Fibroblast of the conjunctiva (primary cell): ENCODE results near the gene GABPB2.
A peak's percentile ranks its signal among the peaks of the same experiment; 100 is the strongest.
"Not testable (repeated sequence)": the region's sequence is repeated elsewhere in the genome, so short reads cannot be mapped to it uniquely, and the experiment has no call there.

Source experiments
- DNase-seq: peaks from one replicate; pipeline ENCODE4 v3.0.0-alpha.2; 2010; ENCODE audit warnings: low read depth

Gene GABPB2

DNA sequence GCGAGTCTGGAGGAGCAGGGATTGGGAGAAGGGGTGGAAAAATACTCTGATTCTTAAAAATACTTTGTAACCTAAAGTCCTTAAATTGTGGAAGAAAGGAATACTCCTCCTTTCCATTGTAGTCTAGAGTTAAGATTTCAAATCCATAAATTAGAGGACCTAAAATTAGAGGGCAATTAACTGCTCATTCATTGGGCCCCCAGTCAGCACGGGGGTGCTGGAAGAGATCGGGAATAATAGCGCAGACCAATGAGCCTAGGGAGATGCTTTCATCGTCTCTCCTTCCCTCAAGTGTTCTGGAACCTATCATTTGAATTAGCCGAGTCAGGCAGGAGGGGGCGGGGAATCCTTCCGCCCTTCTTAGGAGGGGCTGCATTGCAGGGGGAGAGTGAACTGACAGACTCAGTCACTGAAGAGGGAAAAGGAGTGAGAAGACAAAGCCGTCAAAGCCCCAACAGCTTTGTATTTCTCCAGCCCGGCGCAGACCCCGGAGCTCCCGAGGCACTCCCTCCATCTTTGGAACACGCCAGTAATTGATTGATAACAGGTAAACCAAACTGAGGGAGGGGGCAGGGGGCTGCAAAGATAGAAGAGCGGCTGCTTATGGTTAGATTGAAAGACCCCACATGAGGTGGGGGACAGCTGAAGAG, 10.4 kb upstream of the GABPB2 start, which contains the start of gene MLLT11:
TSS of gene MLLT11 (plus strand) at position 391 of the 650 bp plus-strand sequence. CDS start 6,828 bp downstream, outside the sequence.
- DNase-seq = peak; percentile 39

DNA sequence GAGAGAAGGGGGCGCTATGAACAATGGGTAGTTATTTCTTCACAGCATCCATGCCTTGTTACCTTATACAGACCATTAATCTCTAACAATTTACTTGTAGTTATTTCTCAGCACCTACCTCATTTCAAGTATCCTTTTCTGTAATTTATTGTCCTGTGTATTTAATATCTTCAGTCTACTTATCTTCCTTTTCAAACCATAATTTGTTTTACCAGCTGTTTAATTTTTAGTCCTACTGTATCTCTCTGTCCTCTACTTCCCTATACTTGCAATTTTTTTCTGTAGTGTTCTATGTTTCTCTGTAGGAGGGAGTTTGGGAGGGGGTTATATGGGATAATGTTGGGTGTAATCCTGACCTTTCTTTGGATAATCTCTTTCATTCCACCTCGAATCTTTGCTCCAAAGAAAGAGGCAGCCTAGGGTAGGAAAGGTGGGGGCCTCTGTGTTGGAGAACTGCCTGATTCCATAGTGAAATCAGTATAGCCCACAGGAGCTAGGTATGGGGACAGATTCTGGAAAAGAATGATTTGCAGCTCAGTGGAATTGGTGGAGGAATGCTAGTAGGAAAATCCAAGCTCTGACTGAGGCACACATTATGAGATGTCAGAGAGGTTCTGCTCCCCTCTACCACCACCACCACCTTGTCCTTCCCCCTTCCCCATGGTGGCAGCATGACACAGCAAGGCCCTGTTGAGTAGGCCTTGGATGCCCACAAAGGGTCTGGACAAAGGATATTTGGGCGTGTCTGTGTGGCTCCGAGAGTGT, 9.7 kb upstream of the GABPB2 start:
- no peak for DNase-seq

DNA sequence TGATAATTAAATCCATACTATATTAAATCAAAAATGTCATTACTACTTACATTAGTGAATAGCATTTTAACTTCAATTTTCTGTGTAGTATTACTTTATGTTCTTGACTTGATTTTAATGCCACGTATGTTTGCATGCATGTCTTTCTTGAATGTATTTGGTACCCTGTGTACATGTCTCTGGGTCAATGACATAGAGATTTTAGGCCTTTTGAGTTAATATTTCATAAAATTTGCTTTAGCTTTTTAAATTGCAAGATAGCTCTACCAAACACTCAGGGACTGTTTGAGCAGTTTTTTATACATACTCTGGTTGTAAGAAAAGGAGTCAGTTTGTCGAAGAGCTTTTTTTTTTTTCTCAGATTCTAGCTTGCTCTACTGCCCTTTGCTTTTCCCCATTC, 8.9 kb upstream of the GABPB2 start:
- DNase-seq = no peak

DNA sequence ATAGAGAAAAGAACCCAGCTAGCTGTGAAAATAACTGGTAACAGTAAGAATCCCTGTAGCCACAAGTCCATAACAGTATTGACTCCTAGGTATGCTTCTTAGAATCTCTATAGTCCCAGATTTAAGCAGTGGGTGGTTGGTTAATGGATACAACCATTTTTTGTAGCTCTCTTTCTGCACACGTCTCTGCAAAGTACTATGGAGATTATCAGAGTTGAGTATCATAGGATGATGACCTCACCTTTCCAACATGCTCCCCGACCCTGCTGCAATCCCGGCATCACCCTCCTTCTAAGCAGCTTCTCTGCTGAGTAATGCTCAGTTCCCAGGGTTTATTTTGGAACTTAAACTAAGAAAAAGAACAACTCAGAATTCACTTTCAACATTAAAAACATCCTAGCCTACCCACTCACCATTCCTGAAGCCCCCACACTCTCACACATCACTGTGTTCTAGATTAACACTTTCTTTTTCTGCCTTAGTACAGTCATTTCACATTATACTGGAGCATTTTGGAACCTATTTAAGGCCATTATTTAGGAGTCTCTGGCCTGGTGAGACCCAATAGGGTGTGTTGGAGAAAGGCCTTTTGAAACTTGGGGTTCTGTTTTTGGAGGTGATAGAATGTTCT, 7.7 kb upstream of the GABPB2 start:
- peak; percentile 66 for DNase-seq

DNA sequence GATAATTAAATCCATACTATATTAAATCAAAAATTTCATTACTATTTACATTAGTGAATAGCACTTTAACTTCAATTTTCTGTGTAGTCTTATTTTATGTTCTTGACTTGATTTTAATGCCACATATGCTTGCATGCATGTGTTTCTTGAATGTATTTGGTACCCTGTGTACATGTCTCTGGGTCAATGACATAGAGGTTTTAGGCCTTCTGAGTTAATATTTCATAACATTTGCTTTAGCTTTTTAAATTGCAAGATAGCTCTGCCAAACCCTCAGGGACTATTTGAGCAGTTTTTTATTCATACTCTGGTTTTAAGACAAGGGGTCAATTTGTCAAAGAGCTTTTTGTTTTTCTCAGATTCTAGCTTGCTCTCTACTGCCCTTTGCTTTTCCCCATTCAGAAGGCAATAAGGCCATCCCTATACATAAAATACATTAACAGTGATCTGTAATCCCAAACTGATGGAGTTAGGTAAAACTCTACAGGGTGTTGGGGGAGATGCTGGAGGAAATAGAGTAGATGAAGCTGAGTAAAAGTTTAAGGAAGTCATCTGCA, 5.4 kb upstream of the GABPB2 start:
- no peak for DNase-seq

DNA sequence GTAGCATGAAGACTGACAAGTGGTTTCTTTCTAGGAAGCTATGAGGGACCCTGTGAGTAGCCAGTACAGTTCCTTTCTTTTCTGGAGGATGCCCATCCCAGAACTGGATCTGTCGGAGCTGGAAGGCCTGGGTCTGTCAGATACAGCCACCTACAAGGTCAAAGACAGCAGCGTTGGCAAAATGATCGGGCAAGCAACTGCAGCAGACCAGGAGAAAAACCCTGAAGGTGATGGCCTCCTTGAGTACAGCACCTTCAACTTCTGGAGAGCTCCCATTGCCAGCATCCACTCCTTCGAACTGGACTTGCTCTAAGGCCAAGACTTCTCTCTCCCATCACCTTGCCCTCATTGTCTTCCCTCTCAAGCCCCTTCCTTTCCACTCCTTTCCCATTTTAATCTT, 3.4 kb upstream of the GABPB2 start:
- no peak for DNase-seq

DNA sequence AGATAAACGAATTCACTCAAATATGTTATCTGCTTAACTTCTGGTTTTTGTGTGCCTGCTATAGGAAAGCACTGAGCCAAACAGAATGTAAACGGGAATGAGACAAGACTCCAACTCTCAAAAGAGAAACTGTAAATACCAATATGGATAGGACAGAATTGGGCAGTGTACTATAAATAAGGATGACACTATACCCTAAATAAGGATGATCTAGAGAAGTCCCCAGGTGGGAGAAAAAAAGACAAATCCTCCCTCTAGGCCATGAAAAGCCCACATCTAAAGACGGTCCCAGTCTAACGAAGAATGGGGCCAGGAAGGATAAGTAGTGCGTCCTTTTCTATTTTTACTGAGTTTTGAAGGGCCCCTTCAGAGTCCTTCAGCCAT, 1.5 kb upstream of the GABPB2 start:
- no peak for DNase-seq

DNA sequence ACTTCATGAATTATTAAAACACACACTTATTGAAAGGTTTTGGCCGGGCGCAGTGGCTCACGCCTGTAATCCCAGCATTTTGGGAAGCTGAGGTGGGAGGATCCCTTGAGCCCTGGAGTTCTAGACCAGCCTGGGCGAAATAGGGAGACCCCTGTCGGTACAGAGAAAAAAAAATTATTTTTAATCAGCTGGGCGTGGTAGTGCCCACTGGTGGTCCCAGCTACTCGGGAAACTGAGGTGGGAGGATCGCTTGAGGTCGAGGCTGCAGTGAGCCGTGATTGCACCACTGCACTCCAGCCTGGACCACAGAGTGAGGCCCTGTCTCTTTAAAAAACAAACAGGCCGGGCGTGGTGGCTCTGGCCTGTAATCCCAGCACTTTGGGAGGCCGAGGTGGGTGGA, 1.7 kb downstream of the GABPB2 start:
- no peak for DNase-seq

DNA sequence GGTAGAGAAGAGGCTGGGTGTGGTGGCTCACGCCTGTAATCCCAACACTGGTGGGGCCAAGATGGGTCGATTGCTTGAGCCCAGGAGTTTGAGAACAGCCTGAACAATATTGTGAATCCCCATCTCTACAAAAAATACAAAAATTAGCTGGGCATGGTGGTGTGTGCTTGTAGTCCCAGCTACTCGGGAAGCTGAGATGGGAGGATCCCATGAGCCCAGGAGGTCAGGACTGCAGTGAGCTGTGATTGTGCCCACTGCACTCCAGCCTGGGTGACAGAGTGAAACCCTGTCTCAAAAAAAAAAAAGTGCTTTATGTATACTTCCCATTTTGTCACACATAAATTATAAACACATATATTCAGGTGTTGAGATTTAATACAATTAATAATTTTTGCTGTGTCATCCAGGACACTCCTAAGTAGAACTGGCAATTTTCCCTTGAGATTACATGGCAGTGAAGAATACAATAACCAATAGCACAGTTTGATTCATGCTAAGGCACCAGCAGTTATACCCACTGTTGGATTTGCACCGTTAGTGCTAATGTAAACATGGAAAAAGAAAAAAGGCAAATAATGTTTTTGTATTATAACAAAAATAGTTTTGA, 15.5 kb downstream of the GABPB2 start:
- no peak for DNase-seq

DNA sequence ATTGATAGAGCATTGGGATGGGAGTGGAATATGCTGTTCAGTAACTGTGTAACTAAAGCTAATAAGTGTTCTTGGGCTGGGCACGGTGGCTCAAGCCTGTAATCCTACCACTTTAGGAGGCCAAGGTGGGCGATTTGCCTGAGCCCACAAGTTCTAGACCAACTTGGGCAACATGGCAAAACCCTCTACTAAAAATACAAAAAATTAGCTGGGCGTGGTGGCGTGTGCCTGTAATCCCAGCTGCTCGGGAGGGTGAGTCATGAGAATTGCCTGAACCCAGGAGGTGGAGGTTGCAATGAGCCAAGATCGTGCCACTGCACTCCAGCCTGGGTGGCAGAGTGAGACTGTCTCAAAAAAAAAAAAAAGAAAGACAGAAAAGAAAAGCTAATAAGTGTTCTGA, 26.9 kb downstream of the GABPB2 start:
- DNase-seq = not testable (repeated sequence)

DNA sequence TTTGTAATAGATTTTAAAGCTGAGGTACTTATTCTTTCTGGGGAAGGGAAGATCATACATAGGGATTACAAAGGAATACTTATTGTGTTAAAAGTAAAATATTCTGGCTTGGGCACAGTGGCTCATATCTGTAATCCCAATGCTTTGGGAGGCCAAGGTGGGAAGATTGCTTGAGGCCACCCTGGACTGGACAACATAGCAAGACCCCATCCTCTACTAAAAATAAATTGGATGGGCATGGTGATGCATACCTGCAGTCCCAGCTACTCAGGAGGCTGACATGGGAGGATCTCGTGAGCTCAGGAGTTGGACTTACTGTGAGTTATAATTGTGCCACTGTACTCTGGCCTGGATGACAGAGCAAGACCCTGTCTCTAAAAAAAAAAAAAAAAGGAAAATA, 27.6 kb downstream of the GABPB2 start:
- no peak for DNase-seq

DNA sequence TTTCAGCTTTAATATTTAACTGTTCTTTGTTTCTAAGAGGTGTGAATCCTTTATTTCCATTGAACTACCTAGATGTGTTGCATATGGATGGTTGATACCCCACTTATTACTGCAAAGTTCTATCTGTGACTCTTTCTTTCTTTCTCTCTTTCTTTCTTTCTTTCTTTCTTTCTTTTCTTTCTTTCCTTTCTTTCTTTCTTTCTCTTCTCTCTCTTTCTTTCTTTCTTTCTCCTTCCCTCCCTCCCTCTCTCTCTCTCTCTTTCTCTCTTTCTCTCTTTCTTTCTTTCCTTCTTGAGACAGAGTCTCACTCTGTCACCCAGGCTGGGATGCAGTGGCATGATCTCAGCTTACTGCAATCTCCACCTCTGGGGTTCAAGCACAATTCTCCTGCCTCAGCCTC, 34.1 kb downstream of the GABPB2 start:
- no peak for DNase-seq

DNA sequence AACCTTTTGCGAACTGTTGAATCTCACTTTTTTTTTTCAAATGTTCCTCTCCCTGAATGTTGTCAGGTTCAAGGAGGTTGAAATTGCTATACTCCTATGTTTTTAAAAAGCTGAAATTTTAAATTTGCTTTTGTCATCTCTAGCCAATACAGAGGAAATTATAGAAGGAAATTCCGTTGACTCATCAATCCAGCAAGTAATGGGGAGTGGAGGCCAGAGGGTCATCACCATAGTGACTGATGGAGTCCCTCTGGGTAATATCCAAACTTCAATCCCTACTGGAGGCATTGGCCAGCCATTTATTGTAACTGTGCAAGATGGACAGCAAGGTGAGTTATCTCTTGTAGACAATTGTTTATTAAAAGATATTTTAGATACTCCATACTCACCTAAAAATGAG, 36.3 kb downstream of the GABPB2 start:
- DNase-seq = peak; percentile 8

DNA sequence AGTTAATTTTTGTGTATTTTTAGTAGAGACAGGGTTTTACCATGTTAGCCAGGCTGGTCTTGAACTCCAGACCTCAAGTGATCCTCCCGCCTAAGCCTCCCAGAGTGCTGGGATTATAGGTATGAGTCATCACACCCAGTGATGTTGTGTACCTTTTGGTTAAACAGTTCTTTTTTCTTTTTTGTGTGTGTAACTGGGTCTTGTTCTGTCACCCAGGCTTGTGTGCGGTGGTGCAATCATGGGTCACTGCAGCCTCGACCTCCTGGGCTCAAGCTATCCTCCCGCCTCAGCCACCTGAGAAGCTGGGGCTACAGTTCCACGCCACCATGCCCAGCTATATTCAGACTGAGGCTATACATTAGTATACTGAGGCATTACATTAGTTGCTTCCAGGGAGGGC, 37.8 kb downstream of the GABPB2 start:
- no peak for DNase-seq

DNA sequence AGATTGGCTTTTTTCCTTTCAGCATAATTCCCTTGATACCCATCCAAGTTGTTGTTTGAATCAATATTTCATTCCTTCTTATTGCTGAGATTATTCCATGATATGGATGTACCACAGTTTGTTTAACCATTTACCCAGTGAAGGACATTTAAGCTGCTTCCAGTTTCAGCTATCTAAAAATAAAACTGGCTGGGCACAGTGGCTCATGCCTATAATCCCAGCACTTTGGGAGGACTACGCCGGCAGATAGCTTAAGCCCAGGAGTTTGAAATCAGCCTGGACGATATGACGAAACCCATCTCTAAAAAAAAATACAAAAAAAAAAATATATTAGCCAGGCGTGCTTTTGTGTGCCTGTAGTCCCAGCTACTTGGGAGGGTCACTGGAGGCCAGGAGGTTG, 43.3 kb downstream of the GABPB2 start:
- no peak for DNase-seq

DNA sequence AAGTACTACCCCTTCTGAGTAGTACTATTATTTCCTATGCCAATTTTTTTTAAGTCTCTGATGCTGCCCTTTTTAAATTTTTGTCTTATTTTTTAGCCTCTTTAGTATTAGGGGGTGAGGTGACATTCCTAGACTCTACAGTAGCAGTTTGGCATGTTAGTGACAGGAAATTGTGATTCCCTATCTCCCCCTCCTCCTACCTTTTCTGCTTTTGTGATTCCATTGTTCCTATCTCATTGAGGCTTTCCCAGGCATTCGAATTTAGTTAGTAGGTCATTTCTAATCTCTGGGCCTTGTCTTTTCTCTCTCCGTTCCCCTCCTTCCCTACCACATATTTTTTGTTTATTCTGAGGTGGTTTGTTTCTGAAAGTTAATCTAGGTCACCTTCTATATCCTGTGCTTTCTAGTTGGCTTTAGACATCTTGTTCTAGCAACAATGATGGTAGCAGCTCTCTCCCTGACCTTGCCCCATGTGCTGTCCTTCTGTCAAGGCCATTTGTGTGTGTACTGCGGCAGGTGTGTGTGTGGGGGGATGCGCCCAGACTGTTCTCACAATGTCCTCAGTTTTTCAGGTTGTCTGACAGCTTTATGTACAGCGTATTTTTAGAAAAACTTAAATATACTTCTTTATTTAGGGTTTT, 54.3 kb downstream of the GABPB2 start:
- no peak for DNase-seq

DNA sequence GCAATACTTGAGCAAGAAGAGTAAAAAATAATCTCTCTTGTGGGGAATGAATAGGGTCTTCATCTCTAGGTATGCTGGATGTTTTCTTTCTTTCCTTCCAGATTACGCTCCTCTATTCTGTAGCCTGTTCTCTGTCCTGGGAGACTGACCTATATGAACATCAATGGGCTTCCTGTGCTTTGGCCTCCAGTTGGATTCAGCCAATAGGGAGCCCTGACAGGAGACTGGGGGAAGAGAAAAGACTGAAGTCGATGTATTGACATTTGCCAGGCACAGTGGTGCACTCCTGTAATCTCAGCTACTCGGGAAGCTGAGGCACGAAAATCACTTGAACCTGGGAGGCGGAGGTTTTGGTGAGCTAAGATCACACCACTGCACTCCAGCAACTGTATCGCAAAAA, 58.2 kb downstream of the GABPB2 start:
- no peak for DNase-seq

DNA sequence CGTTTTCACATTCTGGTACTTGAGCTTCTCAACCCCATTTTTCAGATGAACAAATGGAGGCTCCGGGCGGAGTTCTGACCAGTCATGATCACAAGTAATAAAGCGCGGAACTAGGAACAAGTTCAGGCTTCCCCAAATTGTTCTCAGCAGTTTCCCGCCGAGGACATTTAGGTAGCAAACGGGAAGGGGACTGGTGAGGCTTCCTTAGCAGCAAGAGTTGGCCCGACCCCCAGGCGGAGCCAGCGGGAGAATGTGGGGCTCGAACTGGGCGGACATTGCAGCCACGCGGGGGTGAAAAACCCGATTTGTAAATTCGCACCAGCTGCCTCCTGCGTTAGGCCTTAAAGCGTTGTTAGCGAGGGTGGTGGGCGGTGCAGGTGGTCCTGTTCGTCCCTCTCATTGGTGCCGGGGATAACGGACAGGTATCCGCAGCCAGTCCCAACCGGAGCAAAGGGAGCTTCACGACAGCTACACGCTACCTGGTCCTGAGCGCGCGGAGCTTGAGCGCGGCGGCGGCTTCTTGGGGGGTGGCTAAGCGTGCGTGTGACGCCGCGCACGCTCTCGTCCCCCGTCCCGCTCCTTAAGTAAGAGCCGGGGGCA, 60.5 kb downstream of the GABPB2 start:
- DNase-seq = peak; percentile 67

DNA sequence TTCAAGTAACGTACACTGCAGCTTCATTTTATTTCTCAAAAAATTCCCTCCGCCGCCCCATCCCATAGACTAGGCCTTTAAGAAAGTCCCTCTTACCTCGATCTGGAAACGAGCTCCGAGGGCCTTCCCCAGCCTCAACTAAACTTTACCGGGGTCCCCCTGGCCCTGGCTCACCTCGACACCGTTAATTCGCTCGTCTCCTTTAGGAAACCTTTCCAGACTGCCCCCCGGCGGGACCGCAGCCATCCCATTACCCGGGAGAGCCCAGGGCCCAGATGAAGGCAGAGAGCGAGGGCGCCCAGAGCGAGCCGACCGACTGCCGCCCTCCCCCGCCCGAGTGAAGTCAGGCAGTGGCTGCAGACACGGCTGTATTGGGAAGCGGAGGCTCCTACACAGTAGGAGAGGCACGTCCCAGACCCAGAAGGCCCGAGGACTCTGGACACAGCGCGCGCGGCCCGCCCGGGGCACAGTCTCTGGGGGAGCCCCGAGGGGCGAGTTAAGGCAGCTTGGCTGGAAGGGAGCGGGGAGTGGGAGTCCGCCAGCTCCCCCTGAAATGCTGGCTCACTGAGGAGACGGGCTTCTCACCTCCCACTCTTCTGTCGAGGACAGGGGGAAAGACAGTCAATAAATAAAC, 61.3 kb downstream of the GABPB2 start:
- no peak for DNase-seq

DNA sequence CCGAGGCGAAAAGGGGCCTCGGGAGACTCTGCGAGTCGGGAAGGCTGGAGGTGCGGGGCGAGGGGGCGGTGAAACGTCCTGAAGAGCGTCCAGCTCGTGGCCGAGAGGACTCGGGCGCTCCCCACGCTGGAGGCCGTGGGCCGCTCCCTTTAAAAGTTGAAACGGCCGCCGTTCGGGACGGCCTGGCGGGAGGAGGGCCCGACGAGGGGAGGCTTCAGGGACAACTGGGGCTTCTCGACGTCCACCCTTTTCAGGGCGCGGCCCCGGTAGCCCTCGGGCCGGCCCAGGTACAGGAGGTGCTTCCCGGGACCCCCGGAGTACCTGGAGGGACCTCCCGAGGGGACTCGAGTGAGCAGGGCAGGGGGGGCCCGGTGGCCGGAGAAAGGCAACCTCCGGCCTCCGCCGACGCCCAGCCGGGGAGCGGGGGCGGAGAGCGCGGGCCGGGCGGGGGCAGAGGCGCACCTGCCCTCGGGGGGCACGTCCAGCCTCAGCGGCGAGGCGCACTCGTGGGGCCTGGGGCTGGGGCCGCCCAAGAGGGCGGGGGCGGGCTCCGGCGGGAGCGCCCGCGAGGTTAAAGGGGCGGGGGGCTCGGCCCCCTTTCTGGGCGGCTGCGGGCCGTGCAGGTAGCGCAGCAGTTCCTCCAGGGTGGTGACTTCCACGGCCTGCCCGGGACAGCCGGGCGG, 61.9 kb downstream of the GABPB2 start:
- no peak for DNase-seq
